PC-9 (cell line): ENCODE measurements around the gene IREB2.

Experiments
- CTCF ChIP-seq: fragments of 200-600 bp; sonication (generic); conservative IDR thresholded peaks from 2 replicates; pipeline ENCODE4 v1.6.1; 2017; ENCODE audit warnings: mixed run types, antibody characterized with exemption, mild to moderate bottlenecking, moderate library complexity
- EZH2 ChIP-seq: fragments of 200-600 bp; sonication (generic); IDR thresholded peaks from 2 replicates; pipeline ENCODE4 v1.8.0; 2017; ENCODE audit warnings: antibody characterized with exemption, low read depth

- TF ChIP-seq CTCF (no peak), EZH2 (no peak)
Observed at GRCh38 chr15:78420766-78421165, 17.2 kb upstream of the IREB2 start.
